AG04449 (cell line): ENCODE measurements around the gene LDLRAD4.
A peak's percentile ranks its signal among the peaks of the same experiment; 100 is the strongest.

Experiments used
- CTCF ChIA-PET: fragments of 350-600 bp; formaldehyde crosslinking; extraction: SDS; loops from one replicate; lab custom pipeline; 2021; ENCODE audit warnings: antibody characterized with exemption; lab: Yijun Ruan, JAX
- POLR2A ChIA-PET: fragments of 400-600, 350-600 bp; formaldehyde crosslinking; extraction: SDS; loops from one replicate; lab custom pipeline; 2020; ENCODE audit warnings: antibody characterized with exemption, inconsistent platforms; lab: Yijun Ruan, JAX
- DNase-seq: peaks from one replicate; pipeline ENCODE4 v3.0.0-alpha.2; 2010; ENCODE audit warnings: low read depth, low spot score
- H3K4me3 ChIP-seq: 2 replicates; pipeline ENCODE4 v1.5.1; 2011; ENCODE audit warnings: low read depth, mild to moderate bottlenecking, control low read depth, low read length
- TF ChIP-seq, protein P1 (sequence below): IDR thresholded peaks from one replicate; pipeline ENCODE4 v1.5.1; 2011; ENCODE audit warnings: mild to moderate bottlenecking, moderate library complexity, low read length, control low read depth, inconsistent platforms; ENCODE audit not compliant: insufficient read depth; ENCODE audit errors: missing control alignments

LDLRAD4 gene

DNA sequence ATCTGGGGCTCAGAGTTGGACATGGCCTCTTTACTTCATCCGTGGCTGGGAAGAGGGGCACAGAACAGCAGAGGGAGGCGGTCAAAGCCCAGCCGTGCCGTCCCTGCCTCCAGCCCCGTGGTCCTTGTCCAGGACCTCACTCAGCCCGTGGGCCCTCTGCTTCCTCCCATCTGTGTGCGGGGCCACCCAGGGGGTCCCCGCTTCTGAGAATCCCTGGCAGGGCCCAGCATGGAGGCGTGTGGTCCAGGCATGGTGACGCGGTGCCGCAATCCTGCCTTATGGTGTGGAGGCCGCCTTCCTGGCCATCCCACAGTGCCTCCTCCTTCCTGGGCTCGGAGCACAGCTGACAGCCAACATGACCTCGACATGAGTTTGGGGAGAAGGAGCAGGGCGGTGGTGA lies 275.2 kb downstream of the LDLRAD4 start:
- CTCF ChIA-PET: no interaction called here
- no peak overlapping the region for H3K4me3 ChIP-seq
- POLR2A ChIA-PET: no interaction called here
- no peak for DNase-seq
- TF ChIP-seq, protein P1, sequence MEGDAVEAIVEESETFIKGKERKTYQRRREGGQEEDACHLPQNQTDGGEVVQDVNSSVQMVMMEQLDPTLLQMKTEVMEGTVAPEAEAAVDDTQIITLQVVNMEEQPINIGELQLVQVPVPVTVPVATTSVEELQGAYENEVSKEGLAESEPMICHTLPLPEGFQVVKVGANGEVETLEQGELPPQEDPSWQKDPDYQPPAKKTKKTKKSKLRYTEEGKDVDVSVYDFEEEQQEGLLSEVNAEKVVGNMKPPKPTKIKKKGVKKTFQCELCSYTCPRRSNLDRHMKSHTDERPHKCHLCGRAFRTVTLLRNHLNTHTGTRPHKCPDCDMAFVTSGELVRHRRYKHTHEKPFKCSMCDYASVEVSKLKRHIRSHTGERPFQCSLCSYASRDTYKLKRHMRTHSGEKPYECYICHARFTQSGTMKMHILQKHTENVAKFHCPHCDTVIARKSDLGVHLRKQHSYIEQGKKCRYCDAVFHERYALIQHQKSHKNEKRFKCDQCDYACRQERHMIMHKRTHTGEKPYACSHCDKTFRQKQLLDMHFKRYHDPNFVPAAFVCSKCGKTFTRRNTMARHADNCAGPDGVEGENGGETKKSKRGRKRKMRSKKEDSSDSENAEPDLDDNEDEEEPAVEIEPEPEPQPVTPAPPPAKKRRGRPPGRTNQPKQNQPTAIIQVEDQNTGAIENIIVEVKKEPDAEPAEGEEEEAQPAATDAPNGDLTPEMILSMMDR: no peak

DNA sequence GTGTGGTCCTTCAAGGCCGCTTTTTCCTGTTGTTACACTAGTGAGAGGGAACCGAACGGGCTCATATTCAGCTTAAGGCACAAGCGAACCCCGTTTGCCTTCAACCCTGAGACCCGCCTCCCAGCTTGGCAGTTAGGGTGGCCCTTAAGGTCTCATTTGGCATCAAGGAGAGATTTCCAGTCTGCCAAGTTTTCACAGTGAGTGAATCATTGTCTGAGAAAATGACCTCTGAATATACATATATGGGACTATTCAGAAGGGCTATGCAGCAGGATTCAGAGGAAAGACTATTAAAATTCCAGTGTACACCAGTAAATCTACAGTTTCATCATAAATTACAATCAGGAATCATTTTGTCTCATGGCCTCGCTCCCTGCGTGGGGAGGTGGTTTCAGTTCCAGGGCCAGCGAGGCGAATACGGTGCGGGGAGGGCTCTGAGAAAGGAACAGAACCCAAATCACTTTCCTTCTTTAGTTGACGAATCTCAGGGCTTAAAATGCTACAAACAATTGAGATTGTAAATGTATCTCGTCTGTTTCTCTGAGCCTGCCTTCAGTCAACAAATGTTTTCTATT lies 276.4 kb downstream of the LDLRAD4 start:
- no peak for DNase-seq
- POLR2A ChIA-PET: no interaction called here
- H3K4me3 ChIP-seq: no peak overlapping the region
- CTCF ChIA-PET: interaction anchor here (1.3 kb wide), 1 partner anchor 279 kb away, joined by 3 read pairs; no protein-coding TSS in a partner anchor
- TF ChIP-seq, protein P1: no peak

- DNase-seq: no peak
- CTCF ChIA-PET: interaction anchor here (1.3 kb wide), 1 partner anchor 280 kb away, joined by 3 read pairs; no protein-coding TSS in a partner anchor
- TF ChIP-seq, protein P1: no peak
- H3K4me3 ChIP-seq: no peak overlapping the region
- POLR2A ChIA-PET: no interaction called here
These were observed 277.4 kb downstream of the LDLRAD4 start for GRCh38 chr18:13495961-13496360.

DNA sequence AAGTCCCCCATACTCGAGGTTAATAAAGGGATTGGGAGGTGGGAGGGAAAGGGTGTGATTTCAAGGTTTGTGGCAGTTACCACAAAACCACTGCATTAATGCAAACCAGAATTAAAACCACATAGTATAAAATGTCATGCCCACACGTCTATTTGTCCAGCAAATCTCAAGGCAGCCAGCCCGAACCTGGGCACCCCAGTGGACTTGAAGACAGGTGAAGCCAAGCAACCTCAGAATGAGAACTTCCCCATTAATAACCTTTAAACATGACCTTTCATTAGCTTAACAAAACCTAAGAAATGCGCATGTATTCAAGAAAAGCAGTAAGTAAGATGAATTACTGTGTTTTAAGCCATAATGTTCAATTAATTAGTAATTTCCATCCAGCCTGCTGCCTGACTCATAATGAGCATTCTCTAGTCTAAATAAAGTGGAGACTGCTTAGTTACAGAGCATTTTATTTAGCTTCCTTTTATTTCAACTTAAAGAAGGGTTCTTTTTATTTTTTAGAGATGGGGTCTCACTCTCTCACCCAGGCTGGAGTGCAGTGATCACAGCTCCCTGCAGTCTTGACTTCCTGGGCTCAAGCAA lies 278.2 kb downstream of the LDLRAD4 start:
- no peak for DNase-seq
- ChIA-PET CTCF (no interaction called here), POLR2A (no interaction called here)
- no peak overlapping the region for H3K4me3 ChIP-seq
- TF ChIP-seq, protein P1: no peak

- no peak overlapping the region for H3K4me3 ChIP-seq
- ChIA-PET POLR2A (interaction anchor here (0.6 kb wide), 1 partner anchor 367 kb away, joined by 4 read pairs; no protein-coding TSS in a partner anchor), CTCF (no interaction called here)
- TF ChIP-seq, protein P1: no peak
- no peak for DNase-seq
These were observed 281.2 kb downstream of the LDLRAD4 start for GRCh38 chr18:13499803-13500202.

- DNase-seq: peak; percentile 34
- ChIA-PET POLR2A (interaction anchor here (0.6 kb wide), 1 partner anchor 368 kb away, joined by 4 read pairs; no protein-coding TSS in a partner anchor), CTCF (no interaction called here)
- TF ChIP-seq, protein P1: no peak
- peak overlapping the region; percentile 36 for H3K4me3 ChIP-seq
These were observed 281.8 kb downstream of the LDLRAD4 start for GRCh38 chr18:13500227-13500865.
